ENCODE measurements around the gene CD22. TPM values are rescaled to one million over a fixed set of nuclear protein-coding genes. Genes with fewer than 3 reads are reported as not detected.
A peak's percentile ranks its signal among the peaks of the same experiment; 100 is the strongest.

Gene CD22
- total and polyA plus RNA-seq, 7 donors = 0.11 to 3.2 (median 0.32) TPM

- TF ChIP-seq, protein P1, sequence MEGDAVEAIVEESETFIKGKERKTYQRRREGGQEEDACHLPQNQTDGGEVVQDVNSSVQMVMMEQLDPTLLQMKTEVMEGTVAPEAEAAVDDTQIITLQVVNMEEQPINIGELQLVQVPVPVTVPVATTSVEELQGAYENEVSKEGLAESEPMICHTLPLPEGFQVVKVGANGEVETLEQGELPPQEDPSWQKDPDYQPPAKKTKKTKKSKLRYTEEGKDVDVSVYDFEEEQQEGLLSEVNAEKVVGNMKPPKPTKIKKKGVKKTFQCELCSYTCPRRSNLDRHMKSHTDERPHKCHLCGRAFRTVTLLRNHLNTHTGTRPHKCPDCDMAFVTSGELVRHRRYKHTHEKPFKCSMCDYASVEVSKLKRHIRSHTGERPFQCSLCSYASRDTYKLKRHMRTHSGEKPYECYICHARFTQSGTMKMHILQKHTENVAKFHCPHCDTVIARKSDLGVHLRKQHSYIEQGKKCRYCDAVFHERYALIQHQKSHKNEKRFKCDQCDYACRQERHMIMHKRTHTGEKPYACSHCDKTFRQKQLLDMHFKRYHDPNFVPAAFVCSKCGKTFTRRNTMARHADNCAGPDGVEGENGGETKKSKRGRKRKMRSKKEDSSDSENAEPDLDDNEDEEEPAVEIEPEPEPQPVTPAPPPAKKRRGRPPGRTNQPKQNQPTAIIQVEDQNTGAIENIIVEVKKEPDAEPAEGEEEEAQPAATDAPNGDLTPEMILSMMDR (IDR thresholded peaks at IDR 0.05) = no peak
- intact Hi-C loops (cut with DNase I) = no loop called here
- Histone ChIP-seq H3K9me3 (no peaks in the 10 kb centered on the region), H3K27ac (no peak overlapping the region), H3K36me3 (ENCODE audit: insufficient read depth in 1 of 2, low read depth in 1 of 2) (no peaks in the 10 kb centered on the region), H3K27me3 (ENCODE audit: insufficient read depth in 3 of 3, low read length in 2 of 3) (peaks cover 0 to 13% (median 9%) of the 10 kb centered on the region in 3 donors), H3K4me1 (no peaks in the 10 kb centered on the region), H3K4me3 (no peak overlapping the region)
- WGBS, 3 donors = 83 to 91% (median 87%) methylated on average over 12 of the region's 12 CpGs
- ATAC-seq (no peak), DNase-seq (peak in 1 of 2 donors; percentile 3)
Observed at GRCh38 chr19:35310331-35310730, 18.7 kb upstream of the CD22 start.

DNA sequence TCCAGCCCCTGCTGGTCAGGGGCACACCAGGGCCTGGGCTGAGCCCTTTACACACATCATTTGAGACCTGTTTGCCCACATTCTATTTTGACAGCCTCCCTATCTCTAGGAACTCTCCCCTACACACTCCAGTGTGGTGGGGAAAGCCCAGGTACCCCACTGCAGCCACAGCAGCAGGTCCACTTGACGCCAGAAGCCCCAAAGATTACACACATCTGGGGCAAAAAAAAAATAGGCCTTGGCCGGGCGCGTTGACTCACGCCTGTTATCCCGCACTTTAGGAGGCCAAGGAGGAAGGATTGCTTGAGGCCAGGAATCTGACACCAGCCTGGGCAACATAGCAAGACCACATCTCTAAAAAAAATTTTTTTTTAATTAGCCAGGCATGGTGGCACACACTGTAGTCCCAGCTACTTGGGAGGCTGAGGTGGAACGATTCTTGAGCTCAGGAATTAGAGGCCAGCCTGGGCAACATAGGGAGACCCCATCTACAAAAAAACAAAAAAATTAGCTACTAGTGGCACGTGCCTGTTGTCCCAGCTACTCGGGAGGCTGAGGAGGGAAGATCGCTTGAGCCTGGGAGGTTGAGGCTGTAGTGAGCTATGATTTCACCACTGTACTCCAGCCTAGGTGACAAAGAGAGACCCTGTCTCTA lies 18.0 kb upstream of the CD22 start:
- no peaks in the 10 kb centered on the region for H3K4me1 ChIP-seq
- DNase-seq = no peak
- TF ChIP-seq, protein P1 (IDR thresholded peaks at IDR 0.05) = no peak
- intact Hi-C loops (cut with DNase I) = no loop called here
- H3K27ac ChIP-seq = no peak overlapping the region
- ATAC-seq = no peak
- H3K27me3 ChIP-seq (ENCODE audit: insufficient read depth in 3 of 3, low read length in 2 of 3) = peaks cover 0 to 15% (median 9%) of the 10 kb centered on the region in 3 donors
- no peaks in the 10 kb centered on the region for H3K9me3 ChIP-seq
- H3K36me3 ChIP-seq (ENCODE audit: insufficient read depth in 1 of 2, low read depth in 1 of 2) = no peaks in the 10 kb centered on the region
- H3K4me3 ChIP-seq = no peak overlapping the region
- WGBS, 3 donors = 87 to 88% (median 88%) methylated on average over 10 of the region's 10 CpGs

- Histone ChIP-seq H3K9me3 (no peaks in the 10 kb centered on the region), H3K27ac (no peak overlapping the region), H3K27me3 (ENCODE audit: insufficient read depth in 3 of 3, low read length in 2 of 3) (peaks cover 0 to 17% (median 11%) of the 10 kb centered on the region in 3 donors), H3K4me3 (no peak overlapping the region), H3K36me3 (ENCODE audit: insufficient read depth in 1 of 2, low read depth in 1 of 2) (no peaks in the 10 kb centered on the region), H3K4me1 (no peaks in the 10 kb centered on the region)
- ATAC-seq (no peak), DNase-seq (no peak)
- intact Hi-C loops (cut with DNase I) = no loop called here
- TF ChIP-seq, protein P1 (IDR thresholded peaks at IDR 0.05) = no peak
- 84 to 88% (median 86%) methylated on average over 20 to 21 of the region's 21 CpGs for WGBS, 3 donors
Observed at GRCh38 chr19:35311901-35312665, 16.9 kb upstream of the CD22 start.

GRCh38 chr19:35313587-35313986 lies 15.4 kb upstream of the CD22 start:
- TF ChIP-seq, protein P1 (IDR thresholded peaks at IDR 0.05) = no peak
- Histone ChIP-seq H3K27ac (no peak overlapping the region), H3K9me3 (no peaks in the 10 kb centered on the region), H3K4me3 (no peak overlapping the region), H3K27me3 (ENCODE audit: insufficient read depth in 3 of 3, low read length in 2 of 3) (peaks cover 0 to 17% (median 8%) of the 10 kb centered on the region in 3 donors), H3K36me3 (ENCODE audit: insufficient read depth in 1 of 2, low read depth in 1 of 2) (no peaks in the 10 kb centered on the region), H3K4me1 (no peaks in the 10 kb centered on the region)
- intact Hi-C loops (cut with DNase I) = no loop called here
- DNase-seq (peak in 1 of 2 donors; percentile 39), ATAC-seq (no peak)
- 18 to 25% (median 24%) methylated on average over 5 to 7 of the region's 7 CpGs for WGBS, 3 donors

All from psoas muscle (tissue), 8 donors.